ENCODE results near the gene CBS. TPM values are rescaled to one million over a fixed set of nuclear protein-coding genes. Genes with fewer than 3 reads are reported as not detected.

The CBS gene
- total RNA-seq, 1 experiment from 2014 or later, result 102 TPM

DNA sequence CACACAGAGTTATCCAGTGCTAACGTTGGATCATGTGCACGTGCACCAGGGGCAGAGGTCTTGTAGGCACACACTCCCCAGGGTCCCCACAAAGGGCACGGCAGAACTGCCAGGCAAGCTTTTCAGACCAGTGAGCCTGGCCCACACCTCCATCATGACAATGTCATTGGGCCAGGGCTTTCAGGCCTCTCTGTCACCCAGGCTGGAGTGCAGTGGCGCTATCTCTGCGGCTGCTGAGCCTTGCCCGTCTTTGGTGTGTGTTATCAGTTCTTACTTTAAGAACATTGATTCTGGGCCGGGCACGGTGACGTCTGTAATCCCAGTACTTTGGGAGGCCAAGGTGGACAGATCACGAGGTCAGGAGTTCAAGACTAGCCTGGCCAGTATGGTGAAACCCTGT, 57.1 kb downstream of the CBS start:
- no peak overlapping the region for H2AFZ ChIP-seq
- TF ChIP-seq, protein P1, sequence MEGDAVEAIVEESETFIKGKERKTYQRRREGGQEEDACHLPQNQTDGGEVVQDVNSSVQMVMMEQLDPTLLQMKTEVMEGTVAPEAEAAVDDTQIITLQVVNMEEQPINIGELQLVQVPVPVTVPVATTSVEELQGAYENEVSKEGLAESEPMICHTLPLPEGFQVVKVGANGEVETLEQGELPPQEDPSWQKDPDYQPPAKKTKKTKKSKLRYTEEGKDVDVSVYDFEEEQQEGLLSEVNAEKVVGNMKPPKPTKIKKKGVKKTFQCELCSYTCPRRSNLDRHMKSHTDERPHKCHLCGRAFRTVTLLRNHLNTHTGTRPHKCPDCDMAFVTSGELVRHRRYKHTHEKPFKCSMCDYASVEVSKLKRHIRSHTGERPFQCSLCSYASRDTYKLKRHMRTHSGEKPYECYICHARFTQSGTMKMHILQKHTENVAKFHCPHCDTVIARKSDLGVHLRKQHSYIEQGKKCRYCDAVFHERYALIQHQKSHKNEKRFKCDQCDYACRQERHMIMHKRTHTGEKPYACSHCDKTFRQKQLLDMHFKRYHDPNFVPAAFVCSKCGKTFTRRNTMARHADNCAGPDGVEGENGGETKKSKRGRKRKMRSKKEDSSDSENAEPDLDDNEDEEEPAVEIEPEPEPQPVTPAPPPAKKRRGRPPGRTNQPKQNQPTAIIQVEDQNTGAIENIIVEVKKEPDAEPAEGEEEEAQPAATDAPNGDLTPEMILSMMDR (conservative IDR thresholded peaks at IDR 0.05), result no peak
- no peak for TF ChIP-seq EZH2 (IDR thresholded peaks at IDR 0.05; ENCODE audit: low read depth)
- ChIA-PET CTCF (no interaction called here), POLR2A (ENCODE audit: unreplicated experiment) (no interaction called here)
- no peak overlapping the region for H3K4me3 ChIP-seq
- no peaks in the 10 kb centered on the region for H3K4me1 ChIP-seq (replicated peaks; ENCODE audit: insufficient read depth)
- H3K27ac ChIP-seq, result no peak overlapping the region
- no TSS peak for BruUV-seq (replicated peaks)
- no peaks in the 10 kb centered on the region for H3K36me3 ChIP-seq (ENCODE audit: low read depth)
- H4K20me1 ChIP-seq (ENCODE audit: insufficient read depth), result no peaks in the 10 kb centered on the region
- no peaks in the 10 kb centered on the region for H3K27me3 ChIP-seq (ENCODE audit: insufficient read depth, low read depth)
- no peaks in the 10 kb centered on the region for H3F3A ChIP-seq (ENCODE audit: insufficient read depth, low read depth)
- intact Hi-C loops (cut with micrococcal nuclease; ENCODE audit: unreplicated experiment), result no loop called here
- H3K9me2 ChIP-seq (ENCODE audit: insufficient read depth), result no peaks in the 10 kb centered on the region
- H3K4me2 ChIP-seq, result no peak overlapping the region
- H3K9me3 ChIP-seq (ENCODE audit: insufficient read depth, low read depth), result no peaks in the 10 kb centered on the region
- DNase-seq, result no peak
- no peaks in the 10 kb centered on the region for H3K79me2 ChIP-seq (ENCODE audit: low read depth)

DNA sequence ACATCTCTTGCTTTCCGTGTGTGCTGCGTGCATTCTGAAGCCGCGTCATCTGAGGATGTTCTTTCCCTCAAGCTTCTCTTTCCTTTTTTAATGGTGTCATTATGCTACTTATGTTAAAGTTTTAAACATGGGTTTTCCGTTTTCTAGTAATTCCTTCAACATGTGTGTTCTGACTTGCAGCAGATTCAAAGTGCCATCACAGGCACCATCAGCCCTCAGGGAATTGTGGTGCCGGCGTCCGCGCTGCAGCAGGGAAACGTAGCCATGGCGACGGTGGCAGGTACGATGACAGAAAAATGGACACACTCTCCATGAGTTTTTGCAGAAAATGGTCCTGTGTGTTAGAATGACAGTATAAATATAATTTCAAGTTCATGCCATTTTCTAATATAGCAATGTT, 58.9 kb downstream of the CBS start:
- TF ChIP-seq EZH2 (IDR thresholded peaks at IDR 0.05; ENCODE audit: low read depth), result no peak
- TF ChIP-seq, protein P1 (conservative IDR thresholded peaks at IDR 0.05), result no peak
- Histone ChIP-seq H3K79me2 (ENCODE audit: low read depth) (no peaks in the 10 kb centered on the region), H3K36me3 (ENCODE audit: low read depth) (no peaks in the 10 kb centered on the region)

DNA sequence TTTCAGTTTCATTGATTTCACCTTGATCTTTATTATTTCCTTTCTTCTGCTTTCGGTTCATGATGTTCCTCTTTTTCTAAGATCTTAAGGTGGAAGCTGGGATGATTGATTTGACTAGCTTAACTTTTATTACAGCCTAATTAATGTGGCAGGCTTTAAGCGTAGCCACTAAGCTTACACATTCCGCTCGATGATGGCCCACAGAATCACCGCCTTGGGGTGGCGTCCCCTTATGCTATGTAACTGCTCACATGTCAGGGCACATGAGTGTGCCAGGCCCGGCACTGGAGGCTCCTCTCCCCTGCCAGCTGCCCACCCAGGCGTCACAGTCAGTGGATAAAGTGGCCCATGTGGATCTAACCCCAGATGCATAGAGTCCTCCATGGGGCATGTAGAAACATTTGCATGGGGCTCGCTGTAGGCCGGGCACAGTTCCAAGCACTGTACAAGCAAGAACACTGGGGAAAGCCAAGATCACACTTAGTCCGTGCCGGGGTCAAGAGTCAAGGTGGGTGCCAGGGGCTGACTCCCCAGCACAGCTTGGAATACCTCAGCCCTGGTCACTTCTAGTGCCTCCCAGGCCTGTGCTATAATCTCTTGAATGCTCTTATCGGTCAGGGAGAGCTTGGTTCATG, 59.6 kb downstream of the CBS start:
- Histone ChIP-seq H3K79me2 (ENCODE audit: low read depth) (no peaks in the 10 kb centered on the region), H3K36me3 (ENCODE audit: low read depth) (no peaks in the 10 kb centered on the region), H3K4me3 (no peak overlapping the region), H3K9me3 (ENCODE audit: insufficient read depth, low read depth) (no peaks in the 10 kb centered on the region), H3K9me2 (ENCODE audit: insufficient read depth) (no peaks in the 10 kb centered on the region), H4K20me1 (ENCODE audit: insufficient read depth) (no peaks in the 10 kb centered on the region), H2AFZ (no peak overlapping the region), H3K27me3 (ENCODE audit: insufficient read depth, low read depth) (no peaks in the 10 kb centered on the region), H3K4me2 (no peak overlapping the region), H3K4me1 (replicated peaks; ENCODE audit: insufficient read depth) (no peaks in the 10 kb centered on the region), H3F3A (ENCODE audit: insufficient read depth, low read depth) (no peaks in the 10 kb centered on the region; the same call in 1 of the 2 replicates), H3K27ac (no peak overlapping the region)
- CTCF ChIA-PET, result no interaction called here
- no TSS peak for BruUV-seq (replicated peaks)
- TF ChIP-seq, protein P1 (conservative IDR thresholded peaks at IDR 0.05), result no peak
- TF ChIP-seq EZH2 (IDR thresholded peaks at IDR 0.05; ENCODE audit: low read depth), result no peak
- intact Hi-C loops (cut with micrococcal nuclease; ENCODE audit: unreplicated experiment), result no loop called here
- DNase-seq, result no peak
- POLR2A ChIA-PET (ENCODE audit: unreplicated experiment), result no interaction called here

More for the DNA sequence above, 58.9 kb downstream of the CBS start:
- Histone ChIP-seq H2AFZ (no peak overlapping the region), H3K9me3 (ENCODE audit: insufficient read depth, low read depth) (no peaks in the 10 kb centered on the region), H3K9me2 (ENCODE audit: insufficient read depth) (no peaks in the 10 kb centered on the region), H3K4me3 (no peak overlapping the region), H3K4me1 (replicated peaks; ENCODE audit: insufficient read depth) (no peaks in the 10 kb centered on the region), H4K20me1 (ENCODE audit: insufficient read depth) (no peaks in the 10 kb centered on the region), H3F3A (ENCODE audit: insufficient read depth, low read depth) (no peaks in the 10 kb centered on the region; the same call in 1 of the 2 replicates), H3K4me2 (no peak overlapping the region), H3K27me3 (ENCODE audit: insufficient read depth, low read depth) (no peaks in the 10 kb centered on the region), H3K27ac (no peak overlapping the region)
- no TSS peak for BruUV-seq (replicated peaks)
- intact Hi-C loops (cut with micrococcal nuclease; ENCODE audit: unreplicated experiment), result no loop called here
- no peak for DNase-seq
- ChIA-PET CTCF (no interaction called here), POLR2A (ENCODE audit: unreplicated experiment) (no interaction called here)

Data from PC-9 (cell line).